ENCODE results near the gene LIN54. TPM values are rescaled to one million over a fixed set of nuclear protein-coding genes. Genes with fewer than 3 reads are reported as not detected.

LIN54 gene
- total RNA-seq, 8 experiments from 2014 or later: 9.5 to 43.0 (median 14.4) TPM

DNA sequence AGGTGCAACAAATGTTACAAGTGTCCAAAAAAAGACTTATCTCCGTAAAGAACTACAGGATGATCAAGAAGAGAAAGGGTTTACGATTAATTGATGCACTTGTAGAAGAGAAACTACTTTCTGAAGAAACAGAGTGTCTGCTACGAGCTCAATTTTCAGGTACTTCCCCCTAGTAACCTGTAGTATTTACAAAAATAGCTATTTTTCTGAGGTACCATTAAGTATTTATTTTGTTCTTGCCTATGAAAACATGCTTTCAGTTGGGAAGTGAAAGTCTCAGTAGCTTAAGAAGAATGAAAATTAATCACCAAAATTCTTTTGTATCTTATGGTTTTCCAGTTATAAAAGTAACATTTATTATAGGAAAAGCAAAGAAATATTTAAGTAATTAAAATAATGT, 104.2 kb downstream of the LIN54 start:
- H3K27ac ChIP-seq: no peak overlapping the region
- 79 to 100% (median 90%) methylated on average over 1 to 3 of the region's 3 CpGs for WGBS, 10 experiments
- in situ Hi-C loops (cut with MboI; ENCODE audit: low pct_unique_long_range_greater_than_20kb in 2 of 9, low sequenced_read_pairs in 9 of 9, unreplicated experiment in 9 of 9): no loop called here
- H3K4me3 ChIP-seq: no peak overlapping the region
- no peak for ATAC-seq (replicated peaks in 6 of 8)
- peaks cover 2% of the 10 kb centered on the region in 2 donors for H3K4me1 ChIP-seq (replicated peaks in 1 of 2)

DNA sequence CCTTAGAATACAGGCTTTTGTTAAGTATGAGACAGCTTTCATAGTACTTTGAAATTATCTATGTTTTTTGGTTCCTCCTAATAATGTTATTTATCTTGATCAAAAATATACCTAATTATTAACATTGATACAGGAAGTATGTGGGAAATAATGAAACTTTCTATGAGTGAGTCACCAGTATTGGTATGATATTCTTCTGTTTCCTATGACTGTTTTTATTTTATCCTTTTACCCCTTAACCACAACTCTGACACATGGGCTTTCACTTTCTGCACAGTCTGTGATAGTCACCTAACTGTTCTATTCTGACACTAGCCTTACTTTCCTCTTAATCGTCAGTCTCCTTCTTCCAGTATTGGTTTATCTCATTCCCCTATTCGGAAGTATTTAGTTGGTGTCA, 105.4 kb downstream of the LIN54 start:
- ATAC-seq (replicated peaks in 6 of 8): no peak
- in situ Hi-C loops (cut with MboI; ENCODE audit: low pct_unique_long_range_greater_than_20kb in 2 of 9, low sequenced_read_pairs in 9 of 9, unreplicated experiment in 9 of 9): no loop called here
- Histone ChIP-seq H3K4me1 (replicated peaks in 1 of 2) (peaks cover 2% of the 10 kb centered on the region in 2 donors), H3K27ac (no peak overlapping the region), H3K4me3 (no peak overlapping the region)
- 68 to 93% (median 87%) methylated on average over 1 to 2 of the region's 2 CpGs; no CpG with 5 or more reads in 2 of the 10 experiments for WGBS, 10 experiments

DNA sequence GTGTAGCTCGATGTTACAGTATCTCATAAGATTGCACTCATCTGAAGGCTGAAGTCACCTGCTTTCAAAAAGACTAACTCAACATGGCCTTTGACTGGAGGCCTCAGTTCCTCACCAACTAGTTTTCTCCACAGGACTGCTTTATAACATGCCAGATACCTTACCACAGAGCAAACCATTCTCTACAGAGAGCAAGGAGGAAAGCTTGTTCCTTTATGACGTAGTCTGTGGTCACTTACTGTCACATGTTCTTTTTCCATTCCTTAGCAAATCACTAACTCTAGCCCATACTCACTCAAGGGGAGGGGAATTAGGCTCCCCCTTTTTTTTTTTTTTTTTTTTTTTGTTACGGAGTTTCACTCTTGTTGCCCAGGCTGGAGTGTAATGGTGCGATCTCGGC, 106.9 kb downstream of the LIN54 start:
- Histone ChIP-seq H3K4me3 (no peak overlapping the region), H3K27ac (no peak overlapping the region), H3K4me1 (replicated peaks in 1 of 2) (peaks cover 2% of the 10 kb centered on the region in 2 donors)
- ATAC-seq (replicated peaks in 6 of 8): no peak
- in situ Hi-C loops (cut with MboI; ENCODE audit: low pct_unique_long_range_greater_than_20kb in 2 of 9, low sequenced_read_pairs in 9 of 9, unreplicated experiment in 9 of 9): no loop called here
- 67 to 100% (median 90%) methylated on average over 1 to 4 of the region's 5 CpGs; no CpG with 5 or more reads in 3 of the 10 experiments for WGBS, 10 experiments

- peak overlapping the region; percentile 96 to 97 for H3K27ac ChIP-seq
- 0 to 3% (median 0%) methylated on average over 1 to 8 of the region's 8 CpGs; no CpG with 5 or more reads in 1 of the 10 experiments for WGBS, 10 experiments
- in situ Hi-C loops (cut with MboI; ENCODE audit: low pct_unique_long_range_greater_than_20kb in 2 of 9, low sequenced_read_pairs in 9 of 9, unreplicated experiment in 9 of 9): no loop called here
- no peak for ATAC-seq (replicated peaks in 6 of 8)
- peaks cover 8 to 15% of the 10 kb centered on the region in 2 donors for H3K4me1 ChIP-seq (replicated peaks in 1 of 2)
- H3K4me3 ChIP-seq: peak overlapping the region; percentile 48 to 86 (median 63)
Observed at GRCh38 chr4:82901183-82901718, 109.4 kb downstream of the LIN54 start.

- in situ Hi-C loops (cut with MboI; ENCODE audit: low pct_unique_long_range_greater_than_20kb in 2 of 9, low sequenced_read_pairs in 9 of 9, unreplicated experiment in 9 of 9): no loop called here
- 0 to 3% (median 0%) methylated on average over 5 to 40 of the region's 67 CpGs; no CpG with 5 or more reads in 5 of the 10 experiments for WGBS, 10 experiments
- Histone ChIP-seq H3K27ac (peak within 1 kb of the TSS; percentile 96 to 97), H3K4me1 (replicated peaks in 1 of 2) (peaks cover 8 to 15% of the 10 kb centered on the region in 2 donors), H3K4me3 (peak within 1 kb of the TSS; percentile 48 to 86 (median 63))
- ATAC-seq (replicated peaks in 6 of 8): peak; percentile 87 to 96 (median 94)
Observed at GRCh38 chr4:82900411-82901182, 110.0 kb downstream of the LIN54 start, which contains the start of gene THAP9. THAP9 (plus strand) TSS chr4:82900735; CDS start chr4:82900803, 68 bp downstream.

DNA sequence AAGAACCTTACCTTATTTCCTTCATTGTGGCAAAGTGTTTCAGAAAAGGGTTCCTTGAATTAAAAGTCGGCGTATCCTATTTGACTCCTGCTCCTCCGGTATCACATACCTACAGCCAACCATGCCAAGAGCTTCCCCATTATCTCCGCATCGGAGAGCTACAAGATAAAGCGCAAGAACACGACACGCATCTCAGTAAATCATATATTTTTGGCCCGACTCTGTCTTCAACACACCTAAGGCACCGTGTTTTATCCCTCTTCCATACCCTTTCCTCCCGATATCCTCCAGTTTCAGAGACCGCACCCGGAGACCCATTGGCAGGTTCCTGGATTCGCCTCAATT, 110.6 kb downstream of the LIN54 start:
- peak overlapping the region; percentile 48 to 86 (median 63) for H3K4me3 ChIP-seq
- in situ Hi-C loops (cut with MboI; ENCODE audit: low pct_unique_long_range_greater_than_20kb in 2 of 9, low sequenced_read_pairs in 9 of 9, unreplicated experiment in 9 of 9): no loop called here

GRCh38 chr4:82899374-82900065, 111.1 kb downstream of the LIN54 start:
- H3K4me3 ChIP-seq: peak overlapping the region; percentile 48 to 86 (median 63)
- in situ Hi-C loops (cut with MboI; ENCODE audit: low pct_unique_long_range_greater_than_20kb in 2 of 9, low sequenced_read_pairs in 9 of 9, unreplicated experiment in 9 of 9): loop anchor here in 1 of 9 experiments (25.0 kb wide), 1 partner anchor 363 kb away; no protein-coding TSS in a partner anchor
- WGBS, 10 experiments: 0 to 3% (median 0%) methylated on average over 1 to 4 of the region's 4 CpGs; no CpG with 5 or more reads in 1 of the 10 experiments

More for the DNA sequence above, 110.6 kb downstream of the LIN54 start:
- 0 to 2% (median 1%) methylated on average over 2 to 14 of the region's 14 CpGs; no CpG with 5 or more reads in 3 of the 10 experiments for WGBS, 10 experiments
- Histone ChIP-seq H3K4me1 (replicated peaks in 1 of 2) (peaks cover 8 to 15% of the 10 kb centered on the region in 2 donors), H3K27ac (peak overlapping the region; percentile 96 to 97)
- peak in 3 of 8 experiments; percentile 7 to 10 (median 9) for ATAC-seq (replicated peaks in 6 of 8)

GRCh38 chr4:82898322-82899243, 112.0 kb downstream of the LIN54 start:
- in situ Hi-C loops (cut with MboI; ENCODE audit: low pct_unique_long_range_greater_than_20kb in 2 of 9, low sequenced_read_pairs in 9 of 9, unreplicated experiment in 9 of 9): loop anchor here in 1 of 9 experiments (25.0 kb wide), 1 partner anchor 364 kb away; no protein-coding TSS in a partner anchor
- 5 to 38% (median 17%) methylated on average over 1 to 7 of the region's 7 CpGs for WGBS, 10 experiments
- ATAC-seq (replicated peaks in 6 of 8): no peak
- no peak overlapping the region for H3K27ac ChIP-seq
- H3K4me3 ChIP-seq: peak overlapping the region; percentile 48 to 86 (median 63)
- H3K4me1 ChIP-seq (replicated peaks in 1 of 2): peaks cover 8 to 15% of the 10 kb centered on the region in 2 donors

More at GRCh38 chr4:82899374-82900065, 111.1 kb downstream of the LIN54 start:
- no peak for ATAC-seq (replicated peaks in 6 of 8)
- peak overlapping the region; percentile 96 to 97 for H3K27ac ChIP-seq
- peaks cover 8 to 15% of the 10 kb centered on the region in 2 donors for H3K4me1 ChIP-seq (replicated peaks in 1 of 2)

- Histone ChIP-seq H3K4me1 (replicated peaks in 1 of 2) (peaks cover 5 to 19% of the 10 kb centered on the region in 2 donors), H3K27ac (no peak overlapping the region), H3K4me3 (no peak overlapping the region)
- 43 to 100% (median 100%) methylated on average over 1 of the region's 1 CpG; no CpG with 5 or more reads in 1 of the 10 experiments for WGBS, 10 experiments
- in situ Hi-C loops (cut with MboI; ENCODE audit: low pct_unique_long_range_greater_than_20kb in 2 of 9, low sequenced_read_pairs in 9 of 9, unreplicated experiment in 9 of 9): loop anchor here in 1 of 9 experiments (25.0 kb wide), 1 partner anchor 366 kb away; no protein-coding TSS in a partner anchor
- ATAC-seq (replicated peaks in 6 of 8): no peak
Observed at GRCh38 chr4:82896755-82897154, 113.9 kb downstream of the LIN54 start.

DNA sequence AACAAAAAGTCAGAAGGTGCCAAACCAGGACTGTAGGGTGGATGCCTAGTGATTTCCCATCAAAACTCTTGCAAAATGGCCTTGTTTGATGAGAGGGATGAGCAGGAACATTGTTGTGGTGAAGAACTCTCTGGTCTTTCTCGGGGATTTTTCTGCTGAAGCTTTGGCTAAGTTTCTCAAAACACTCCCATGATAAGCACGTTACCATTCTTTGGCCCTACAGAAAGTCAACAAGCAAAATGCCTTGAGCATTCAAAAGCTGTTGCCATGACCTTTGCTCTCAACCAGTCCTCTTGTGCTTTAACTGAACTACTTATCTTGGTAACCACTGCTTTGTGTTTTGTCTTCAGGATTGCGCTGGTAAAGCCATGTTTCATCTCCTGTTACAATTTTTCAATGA, 116.7 kb downstream of the LIN54 start:
- H3K27ac ChIP-seq: no peak overlapping the region
- ATAC-seq (replicated peaks in 6 of 8): no peak
- H3K4me3 ChIP-seq: no peak overlapping the region
- in situ Hi-C loops (cut with MboI; ENCODE audit: low pct_unique_long_range_greater_than_20kb in 2 of 9, low sequenced_read_pairs in 9 of 9, unreplicated experiment in 9 of 9): loop anchor here in 1 of 9 experiments (25.0 kb wide), 1 partner anchor 368 kb away; no protein-coding TSS in a partner anchor
- WGBS, 10 experiments: 63 to 100% (median 94%) methylated on average over 1 to 3 of the region's 3 CpGs; no CpG with 5 or more reads in 1 of the 10 experiments
- peaks cover 5 to 17% of the 10 kb centered on the region in 2 donors for H3K4me1 ChIP-seq (replicated peaks in 1 of 2)

- Histone ChIP-seq H3K4me3 (no peak overlapping the region), H3K27ac (peak overlapping the region in 1 of 2 donors; percentile 100), H3K4me1 (replicated peaks in 1 of 2) (peaks cover under 1 to 11% of the 10 kb centered on the region in 2 donors)
- 38 to 83% (median 68%) methylated on average over 1 of the region's 1 CpG; no CpG with 5 or more reads in 6 of the 10 experiments for WGBS, 10 experiments
- in situ Hi-C loops (cut with MboI; ENCODE audit: low pct_unique_long_range_greater_than_20kb in 2 of 9, low sequenced_read_pairs in 9 of 9, unreplicated experiment in 9 of 9): loop anchor here in 1 of 9 experiments (25.0 kb wide), 1 partner anchor 370 kb away; no protein-coding TSS in a partner anchor
- ATAC-seq (replicated peaks in 6 of 8): no peak
Observed at GRCh38 chr4:82892467-82892802, 118.2 kb downstream of the LIN54 start.

All from motor neuron (in vitro differentiated cells).